HG03066 (cell line): ENCODE results near the gene C1QTNF12.
"Not testable (repeated sequence)": the region's sequence is repeated elsewhere in the genome, so short reads cannot be mapped to it uniquely, and the experiment has no call there.

Experiments
- ATAC-seq: cut with Tn5 transposase; IDR thresholded peaks from one replicate; pipeline ENCODE4 v1.9.1; 2021; ENCODE audit warnings: low read depth; ENCODE audit not compliant: unreplicated experiment

Gene C1QTNF12

GRCh38 chr1:1260843-1261560, 14.5 kb upstream of the C1QTNF12 start:
- no peak for ATAC-seq

- ATAC-seq: no peak
Measured at GRCh38 chr1:1259951-1260600, 13.6 kb upstream of the C1QTNF12 start.

DNA sequence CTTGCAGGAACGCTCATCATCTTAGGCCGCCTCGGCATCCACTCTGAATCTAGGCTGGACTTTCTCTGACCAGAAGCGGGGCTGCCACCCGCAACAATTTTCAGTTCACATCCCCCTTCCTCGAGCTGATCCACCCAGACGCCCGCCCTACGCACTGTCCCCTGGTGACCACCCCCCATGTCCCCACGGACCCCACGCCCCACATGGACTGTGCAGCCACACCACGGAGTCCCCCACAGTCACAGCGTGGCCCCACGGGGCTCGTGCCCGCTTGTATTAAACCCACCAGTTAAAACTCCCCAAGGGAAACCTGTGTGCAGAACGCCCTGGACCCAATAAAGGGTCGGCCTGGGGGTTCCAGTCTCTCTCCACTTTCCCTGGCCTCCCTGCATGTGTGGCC, 13.0 kb upstream of the C1QTNF12 start:
- ATAC-seq: no peak

DNA sequence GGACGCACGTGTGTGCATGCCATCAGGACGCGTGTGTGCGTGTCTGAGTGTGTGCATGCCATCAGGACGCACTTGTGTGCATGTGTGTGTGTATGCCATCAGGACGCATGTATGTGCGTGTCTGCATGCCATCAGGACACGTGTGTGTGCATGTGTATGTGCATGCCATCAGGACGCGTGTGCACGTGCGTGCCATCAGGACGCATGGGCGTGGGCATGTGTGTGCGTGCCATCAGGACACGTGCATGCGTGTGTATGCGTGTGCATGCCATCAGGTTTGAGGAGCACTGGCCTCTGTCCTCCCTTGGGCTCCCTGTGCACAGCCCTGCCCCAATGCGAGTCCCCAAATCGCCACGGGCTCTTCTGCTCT, 12.6 kb upstream of the C1QTNF12 start:
- ATAC-seq: no peak

- ATAC-seq: no peak
Measured at GRCh38 chr1:1256956-1257871, 10.7 kb upstream of the C1QTNF12 start.

- ATAC-seq: no peak
Measured at GRCh38 chr1:1255611-1256010, 9.1 kb upstream of the C1QTNF12 start.

GRCh38 chr1:1255078-1255477, 8.6 kb upstream of the C1QTNF12 start:
- no peak for ATAC-seq

DNA sequence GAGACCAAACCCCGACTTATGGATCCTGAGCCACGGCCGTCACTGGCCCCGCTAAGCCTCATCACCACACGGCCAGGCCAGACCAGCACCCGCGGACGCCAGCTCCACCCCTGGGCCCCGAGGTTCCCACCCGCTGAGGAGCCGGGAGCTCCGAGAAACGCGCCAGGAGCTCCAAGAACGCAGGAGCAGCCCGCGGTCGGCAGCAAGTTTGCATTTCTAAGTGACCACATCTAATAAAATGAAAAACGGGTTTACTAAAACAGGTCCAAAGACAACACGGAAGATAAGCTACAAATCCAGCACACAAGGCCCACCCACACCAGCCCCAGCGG, 8.1 kb upstream of the C1QTNF12 start:
- no peak for ATAC-seq

DNA sequence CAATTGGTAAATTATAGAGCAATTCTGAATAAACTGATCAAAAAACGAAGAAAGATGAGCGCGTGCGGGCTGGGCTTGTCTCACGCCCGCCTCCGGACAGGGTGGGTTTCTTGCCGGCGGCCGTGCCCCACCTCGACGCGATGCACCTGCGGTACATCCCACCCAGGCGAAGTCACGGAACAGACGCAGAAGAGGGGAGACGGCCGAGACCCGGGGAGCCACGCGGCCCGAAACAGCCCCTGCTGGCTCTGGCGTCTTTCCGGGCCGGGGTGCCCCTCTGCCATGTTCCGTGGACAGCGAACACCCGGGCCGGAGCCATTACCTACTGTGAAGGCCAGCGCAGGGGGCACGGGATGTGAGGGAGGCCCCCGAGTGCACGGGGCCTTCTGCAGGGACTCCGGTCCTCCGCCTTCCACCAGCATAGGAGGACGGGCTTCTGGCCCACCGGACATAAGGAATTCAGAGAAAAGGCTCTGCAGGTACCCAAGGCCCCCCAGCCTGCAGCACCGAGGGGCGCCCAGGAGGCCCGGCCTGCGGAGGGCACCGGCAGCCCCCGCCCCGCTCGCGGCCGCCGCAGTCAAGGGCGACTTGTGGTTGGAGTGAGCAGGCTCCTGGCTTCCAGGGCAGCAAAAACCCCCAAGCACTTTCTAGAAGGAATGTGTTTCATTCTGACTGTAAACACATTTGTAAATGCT, 7.6 kb upstream of the C1QTNF12 start:
- no peak for ATAC-seq

DNA sequence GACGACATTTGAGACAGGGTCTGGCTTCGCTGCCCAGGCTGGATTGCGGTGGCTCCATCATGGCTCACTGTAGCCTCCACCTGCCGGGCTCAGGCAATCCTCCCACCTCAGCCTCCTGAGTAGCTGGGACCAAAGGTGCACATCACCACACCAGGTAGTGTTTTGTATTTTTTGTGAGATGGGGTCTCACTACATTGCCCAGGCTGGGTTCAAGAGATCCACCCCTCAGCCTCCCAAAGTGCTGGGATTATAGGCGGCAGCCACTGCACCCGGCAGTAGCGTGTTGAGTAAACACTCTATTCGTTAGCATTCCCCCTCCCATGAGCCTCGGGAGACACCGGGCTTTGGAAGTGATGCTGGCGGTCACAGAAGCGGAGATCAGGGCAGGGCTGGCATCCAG, 6.8 kb upstream of the C1QTNF12 start:
- no peak for ATAC-seq

DNA sequence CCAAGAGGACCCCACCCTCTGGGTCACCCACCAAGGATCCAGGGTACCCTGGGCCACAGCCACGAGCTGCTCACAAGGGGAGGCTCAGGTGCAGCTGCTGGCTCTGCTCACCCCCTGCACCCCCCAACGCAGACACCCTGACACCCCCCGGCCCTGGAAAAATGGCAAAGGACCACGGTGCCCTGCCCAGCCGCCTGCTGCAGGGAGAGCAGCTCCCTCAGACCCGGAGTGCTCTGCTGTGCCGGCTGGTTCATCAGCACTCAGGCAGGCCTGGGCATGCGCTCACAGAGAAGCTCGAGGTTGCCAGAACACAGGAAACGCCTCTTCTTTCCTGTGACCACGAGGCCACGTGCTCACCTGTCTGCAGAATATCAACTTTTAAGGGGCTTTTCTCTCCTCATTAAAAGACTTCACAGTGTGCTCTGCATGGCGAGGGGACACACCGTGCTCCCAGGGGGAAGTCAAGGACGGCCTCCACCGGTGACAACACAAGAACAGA, 4.3 kb upstream of the C1QTNF12 start:
- no peak for ATAC-seq

DNA sequence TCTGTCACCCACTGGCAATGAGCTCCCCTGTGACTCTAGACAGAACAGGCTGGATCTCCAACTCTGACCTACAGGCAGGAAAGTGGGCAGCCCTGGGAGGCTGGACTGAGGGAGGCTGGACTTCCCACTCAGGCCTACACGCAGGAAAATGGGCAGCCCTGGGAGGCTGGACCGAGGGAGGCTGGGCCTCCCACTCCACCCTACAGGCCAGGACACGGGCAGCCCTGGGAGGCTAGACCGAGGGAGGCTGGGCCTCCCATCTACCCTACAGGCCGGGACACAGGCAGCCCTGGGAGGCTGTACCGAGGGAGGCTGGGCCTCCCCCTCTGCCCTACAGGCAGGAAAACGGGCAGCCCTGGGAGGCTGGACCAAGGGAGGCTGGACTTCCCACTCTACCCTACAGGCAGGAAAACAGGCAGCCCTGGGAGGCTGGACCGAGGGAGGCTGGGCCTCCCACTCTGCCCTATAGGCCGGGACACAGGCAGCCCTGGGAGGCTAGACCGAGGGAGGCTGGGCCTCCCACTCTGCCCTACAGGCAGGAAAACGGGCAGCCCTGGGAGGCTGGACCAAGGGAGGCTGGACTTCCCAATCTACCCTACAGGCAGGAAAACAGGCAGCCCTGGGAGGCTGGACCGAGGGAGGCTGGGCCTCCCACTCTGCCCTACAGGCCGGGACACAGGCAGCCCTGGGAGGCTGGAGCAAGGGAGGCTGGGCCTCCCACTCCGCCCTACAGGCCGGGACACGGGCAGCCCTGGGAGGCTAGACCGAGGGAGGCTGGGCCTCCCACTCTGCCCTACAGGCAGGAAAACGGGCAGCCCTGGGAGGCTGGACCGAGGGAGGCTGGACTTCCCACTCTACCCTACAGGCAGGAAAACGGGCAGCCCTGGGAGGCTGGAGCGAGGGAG, 1.7 kb upstream of the C1QTNF12 start:
- ATAC-seq: not testable (repeated sequence)

DNA sequence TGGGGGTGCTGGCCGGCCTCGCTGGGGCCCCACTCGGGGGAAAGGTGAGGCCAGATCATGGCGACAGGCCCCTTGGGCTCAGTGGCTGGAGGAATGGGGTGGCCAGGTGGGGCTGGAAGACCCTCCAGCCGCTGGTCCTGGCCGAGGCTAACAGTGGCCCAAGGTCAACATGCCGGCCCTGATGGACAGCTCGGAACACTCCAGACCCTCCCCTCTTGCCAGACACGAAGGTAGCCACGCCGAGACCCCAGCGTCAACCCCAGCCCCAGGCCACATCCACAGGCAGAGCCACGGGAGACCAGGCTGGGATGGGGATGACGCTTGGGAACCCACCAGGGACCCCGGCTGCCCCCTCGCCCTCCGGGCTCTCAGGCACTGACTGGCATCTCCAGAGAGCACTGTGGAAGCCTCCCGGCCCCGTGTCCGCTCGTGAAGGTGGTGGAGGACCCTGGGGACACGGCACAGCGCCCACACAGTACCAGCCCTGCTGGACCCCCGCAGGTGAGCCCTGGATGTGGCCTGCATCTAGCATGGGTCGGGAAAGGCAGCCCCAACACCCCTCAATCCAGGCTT, 905 bp upstream of the C1QTNF12 start:
- no peak for ATAC-seq

DNA sequence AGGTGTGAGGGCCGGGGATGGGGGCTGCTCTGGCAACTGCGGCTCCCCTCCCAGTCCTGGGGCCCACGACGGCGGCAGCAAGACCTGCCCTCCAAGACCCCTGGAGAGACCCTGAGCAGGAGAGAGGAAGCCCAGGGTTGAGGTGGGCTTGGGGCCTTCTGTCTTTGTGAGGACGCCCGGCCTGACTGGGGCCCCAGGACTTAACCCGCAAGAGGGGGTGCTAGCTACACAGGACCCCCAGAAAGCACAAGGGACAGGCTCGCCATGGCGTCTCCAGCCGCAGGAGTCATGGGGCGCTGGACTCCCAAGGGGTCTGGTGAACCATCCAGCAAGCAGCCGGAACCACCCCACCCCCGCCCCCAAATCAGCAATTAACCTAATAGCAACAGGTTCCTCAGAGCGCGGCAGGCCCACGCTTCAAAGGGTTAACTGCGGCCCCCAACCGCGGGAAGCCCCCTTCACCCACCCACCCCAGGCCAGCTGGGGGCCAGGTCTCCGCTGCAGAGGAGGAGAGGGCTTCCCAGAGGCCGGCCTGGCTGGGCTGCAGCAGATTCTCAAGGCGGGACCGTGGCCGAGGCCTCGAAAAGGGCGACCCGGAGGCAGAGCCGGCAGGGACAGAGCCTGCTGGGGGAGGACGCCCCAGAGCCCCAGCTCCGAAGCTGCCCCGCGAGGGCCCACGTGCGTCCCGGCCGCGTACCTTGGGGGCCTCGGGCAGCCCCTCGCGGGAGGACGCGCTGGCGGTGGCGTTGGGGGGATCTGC, 525 bp downstream of the C1QTNF12 start:
- ATAC-seq: no peak

DNA sequence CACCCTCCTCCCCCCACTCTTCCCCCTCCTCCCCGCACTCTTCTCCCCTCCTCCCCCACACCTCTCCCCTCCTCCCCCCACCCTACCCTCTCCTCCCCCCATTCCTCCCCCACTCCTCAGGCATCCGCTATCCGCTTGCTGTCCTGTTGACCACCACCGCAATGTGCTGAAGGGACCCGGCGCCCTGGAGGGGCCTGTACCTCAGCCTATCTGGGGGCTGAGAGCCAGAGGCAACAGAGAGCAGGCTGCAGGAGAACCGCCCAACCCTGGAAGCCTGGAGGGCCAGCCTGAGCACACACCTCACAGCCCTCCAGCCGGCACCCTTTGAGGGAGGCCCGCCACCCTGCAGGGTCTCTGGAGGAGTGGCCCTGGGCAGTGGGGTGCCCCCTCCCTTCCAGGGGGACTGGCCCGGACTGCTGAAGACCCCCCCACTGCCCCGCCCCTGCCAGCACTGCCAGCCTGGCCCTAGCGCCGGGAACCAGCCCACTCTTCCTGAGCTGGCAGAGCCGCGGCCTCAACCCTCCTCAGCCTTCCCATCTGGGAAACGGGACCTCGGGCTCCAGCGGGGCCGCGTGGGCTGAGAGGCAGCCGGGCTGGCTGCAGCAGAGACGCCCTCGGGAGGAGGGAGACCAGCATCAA, 1.2 kb downstream of the C1QTNF12 start:
- no peak for ATAC-seq

- ATAC-seq: no peak
Measured at GRCh38 chr1:1244192-1244811, 2.2 kb downstream of the C1QTNF12 start.

DNA sequence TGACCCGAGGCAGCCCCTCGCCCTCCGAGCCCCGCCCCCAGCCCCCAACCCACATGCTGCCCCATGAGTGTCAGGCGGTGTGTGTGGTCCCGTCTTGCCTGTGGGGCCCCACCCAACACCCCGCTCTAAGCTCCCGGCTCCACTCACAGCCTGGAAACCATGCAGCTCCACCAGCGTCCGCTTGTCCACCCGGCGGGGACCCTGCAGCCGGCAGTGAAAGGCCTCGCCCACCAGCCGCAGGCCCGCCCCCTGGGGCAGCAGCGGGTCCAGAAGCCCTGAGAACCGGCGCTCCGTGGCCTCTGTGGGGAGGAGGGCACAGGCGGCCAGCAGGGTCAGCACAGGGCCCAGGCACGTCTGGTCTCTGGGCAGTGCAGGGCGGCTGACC, 2.7 kb downstream of the C1QTNF12 start:
- ATAC-seq: no peak

GRCh38 chr1:1243266-1243660, 3.3 kb downstream of the C1QTNF12 start:
- ATAC-seq: no peak
